HG03159 (cell line): ENCODE data around the gene SPAG16.
"Not testable (repeated sequence)": the region's sequence is repeated elsewhere in the genome, so short reads cannot be mapped to it uniquely, and the experiment has no call there.

ENCODE experiments used
- ATAC-seq: cut with Tn5 transposase; IDR thresholded peaks from one replicate; pipeline ENCODE4 v1.9.1; 2021; ENCODE audit warnings: mild to moderate bottlenecking, moderate library complexity; ENCODE audit not compliant: unreplicated experiment

The SPAG16 gene

DNA sequence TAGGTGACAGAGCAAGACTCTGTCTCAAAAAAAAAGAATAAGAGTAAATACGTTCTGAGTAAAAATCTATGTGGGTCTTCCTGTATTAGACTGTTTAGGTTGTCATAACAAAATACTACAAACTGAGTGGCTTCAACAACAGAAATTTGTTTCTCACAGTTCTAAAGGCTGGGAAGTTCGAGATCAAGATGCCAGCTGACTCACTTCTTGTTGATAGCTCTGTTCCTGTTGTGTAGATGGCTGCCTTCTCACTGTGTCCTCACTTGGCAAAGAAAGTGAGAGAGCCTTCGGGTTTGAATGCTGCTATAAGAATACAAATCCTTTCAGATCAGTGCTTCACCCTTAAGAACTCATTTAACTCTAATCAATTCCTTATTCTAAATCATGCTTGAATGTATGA, 696.6 kb downstream of the SPAG16 start:
- ATAC-seq: no peak

DNA sequence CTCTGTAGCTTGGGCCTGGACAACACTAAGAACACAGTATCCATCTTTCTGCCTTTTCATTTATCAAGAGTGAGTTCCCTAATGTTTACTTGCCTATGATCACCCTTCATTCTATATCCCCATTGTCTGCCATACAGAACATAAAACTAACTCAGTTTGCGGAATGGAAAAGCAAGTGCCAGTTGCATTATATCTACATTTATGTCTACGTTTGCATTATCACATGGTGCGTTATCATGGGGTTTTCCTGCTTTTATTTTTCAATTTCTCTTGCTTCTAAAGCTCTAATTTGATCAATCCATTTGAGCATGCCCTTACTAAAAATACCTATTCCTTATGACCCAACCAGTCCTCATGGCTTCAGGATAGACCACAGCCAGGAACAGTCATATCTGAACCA, 704.9 kb downstream of the SPAG16 start:
- ATAC-seq: no peak

DNA sequence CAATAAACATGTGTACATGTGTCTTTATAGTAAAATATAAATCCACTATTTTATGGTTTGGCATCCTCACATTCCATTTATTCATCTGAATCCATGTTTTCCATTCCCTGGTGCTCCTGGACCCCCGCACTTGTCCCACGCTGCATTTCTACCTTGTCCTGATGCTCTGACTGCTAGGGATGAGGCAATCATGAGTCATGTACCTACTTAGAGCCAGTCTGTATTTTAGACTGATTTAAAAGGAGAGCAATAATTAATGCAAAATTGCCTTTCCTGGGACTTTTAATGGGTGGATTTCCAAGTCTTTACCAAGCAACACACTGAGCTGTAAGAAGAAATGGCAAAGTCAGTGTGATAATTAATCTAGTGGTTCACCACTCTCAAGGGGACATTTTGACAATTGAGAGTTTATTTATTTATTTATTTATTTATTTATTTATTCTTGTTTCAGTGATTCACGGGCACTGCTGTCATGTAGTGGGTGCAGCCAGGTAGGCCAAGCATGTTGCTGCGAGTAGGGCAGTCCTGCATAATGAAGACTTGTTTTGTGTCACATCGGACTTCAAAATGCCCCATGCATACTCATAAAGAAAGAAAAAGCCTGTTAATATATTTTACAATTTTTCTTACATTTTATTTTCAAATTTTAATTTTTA, 707.3 kb downstream of the SPAG16 start:
- no peak for ATAC-seq

DNA sequence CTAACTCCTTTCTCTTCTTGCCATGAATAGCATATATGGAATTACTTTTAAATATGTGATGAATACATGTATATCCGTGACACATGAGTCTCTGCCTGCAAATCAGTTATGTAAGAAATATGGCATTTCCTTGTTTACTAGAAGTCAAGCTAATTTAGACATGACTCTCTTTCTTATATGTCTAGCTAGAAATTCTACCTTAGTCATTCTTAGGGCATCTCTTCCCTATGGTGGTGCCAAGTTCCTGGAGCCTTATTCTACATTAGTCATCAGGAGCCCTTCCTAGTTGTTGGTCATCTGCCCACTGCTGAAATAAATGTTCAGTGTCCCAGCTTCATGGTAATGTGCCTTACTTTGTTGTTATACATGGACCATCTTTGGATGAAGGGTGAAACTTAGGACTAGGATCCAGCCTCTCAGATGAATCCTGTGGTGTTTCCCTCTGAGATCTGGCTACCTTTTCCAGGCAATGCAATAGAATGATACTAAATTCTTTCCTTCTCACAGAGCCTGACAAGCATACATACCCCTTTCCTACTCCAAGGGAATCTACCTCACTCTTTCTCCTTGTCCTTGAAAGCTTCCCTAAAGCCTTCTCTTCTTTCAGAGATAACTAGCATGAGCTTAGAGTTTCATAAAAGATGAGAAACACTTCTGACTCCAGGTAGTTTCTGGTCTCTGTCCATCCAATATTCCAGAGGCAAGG, 711.3 kb downstream of the SPAG16 start:
- ATAC-seq: no peak

DNA sequence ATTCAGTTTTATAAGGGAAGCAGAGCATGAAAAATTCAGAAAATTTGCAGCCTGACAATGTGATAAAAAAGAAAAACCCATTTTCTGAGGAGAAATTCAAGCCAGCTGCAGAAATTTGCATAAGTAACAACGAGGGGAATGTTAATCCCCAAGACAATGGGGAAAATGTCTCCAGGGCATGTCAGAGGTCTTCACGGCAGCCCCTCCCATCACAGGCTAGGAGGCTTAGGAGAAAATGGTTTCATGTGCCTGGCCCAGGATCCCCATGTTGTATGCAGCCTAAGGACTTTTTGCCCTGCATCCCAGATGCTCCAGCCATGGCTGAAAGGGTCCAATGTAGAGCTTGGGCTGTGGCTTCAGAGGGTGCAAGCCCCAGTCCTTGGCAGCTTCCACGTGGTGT, 714.7 kb downstream of the SPAG16 start:
- ATAC-seq: not testable (repeated sequence)

DNA sequence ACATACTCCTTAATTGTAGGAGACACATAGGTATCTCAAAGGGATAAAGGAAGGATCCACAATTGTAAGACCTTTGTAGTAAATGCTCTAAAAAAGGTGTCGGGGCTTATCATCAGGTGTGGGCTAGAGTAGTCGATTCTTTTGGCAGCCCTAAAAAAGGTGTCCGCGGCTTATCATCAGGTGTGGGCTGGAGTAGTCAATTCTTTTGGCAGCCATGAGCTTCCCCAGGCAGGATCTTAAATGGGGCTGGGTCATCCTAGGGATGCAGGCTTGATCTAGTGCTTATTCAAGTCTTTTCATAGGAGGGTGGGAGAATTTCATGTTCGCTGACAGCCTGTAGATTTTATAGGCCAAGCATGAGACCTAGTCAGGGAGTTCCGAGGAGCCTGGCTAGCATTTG, 720.2 kb downstream of the SPAG16 start:
- no peak for ATAC-seq

DNA sequence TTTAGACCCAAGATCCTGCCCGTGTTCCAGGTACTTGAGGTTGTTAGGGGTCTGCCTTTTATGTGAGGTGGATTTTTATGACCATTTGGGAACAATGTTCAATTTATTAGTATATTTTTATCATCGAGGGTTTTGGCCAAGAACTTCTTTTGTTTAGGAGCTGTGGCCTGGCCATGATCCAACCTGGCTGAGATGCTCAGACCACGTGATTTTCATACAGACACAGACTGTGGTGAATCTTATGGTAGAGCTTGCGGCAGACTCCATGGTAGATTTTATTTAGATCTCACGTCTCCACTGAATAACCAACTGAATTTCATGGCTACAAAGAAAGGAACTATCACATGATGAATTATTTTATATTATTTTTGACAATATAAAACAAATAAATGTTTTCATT, 721.1 kb downstream of the SPAG16 start:
- ATAC-seq: no peak

DNA sequence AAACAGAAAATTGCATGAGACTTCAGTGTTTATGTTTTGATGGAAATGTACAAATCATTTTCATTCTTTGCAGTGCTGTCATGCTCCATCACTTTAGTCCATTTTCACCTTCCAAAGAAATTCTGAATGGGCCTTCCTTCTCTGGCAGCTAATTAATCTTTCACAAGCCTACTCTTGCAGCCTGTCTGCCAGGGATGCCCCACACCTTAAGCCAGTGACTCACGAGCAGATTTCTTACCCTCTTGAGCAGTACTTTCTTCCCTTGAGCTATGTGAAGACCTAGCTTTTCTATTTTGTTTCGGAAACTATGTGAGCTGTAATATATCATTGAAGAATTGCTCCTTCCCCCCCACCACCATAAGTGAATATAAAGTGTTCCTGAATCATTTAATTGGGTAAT, 722.3 kb downstream of the SPAG16 start:
- ATAC-seq: no peak

DNA sequence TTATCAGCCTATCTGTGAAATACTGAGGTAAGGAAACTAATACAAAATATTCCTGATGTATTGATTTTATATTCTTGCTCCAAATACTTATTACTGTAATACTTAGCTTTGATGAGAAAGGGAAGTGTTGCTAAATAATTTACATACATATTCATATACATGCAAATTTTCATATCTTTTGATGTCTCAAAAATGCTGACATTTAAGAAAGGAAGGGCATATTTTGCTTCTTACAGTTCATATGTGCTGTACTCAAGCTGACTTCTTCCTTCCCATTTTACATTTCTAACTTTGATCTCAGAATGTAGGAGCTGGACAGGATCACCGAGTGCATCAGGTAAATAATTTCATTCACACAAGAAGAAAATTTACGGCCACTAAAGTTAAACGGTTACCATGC, 727.4 kb downstream of the SPAG16 start:
- no peak for ATAC-seq

DNA sequence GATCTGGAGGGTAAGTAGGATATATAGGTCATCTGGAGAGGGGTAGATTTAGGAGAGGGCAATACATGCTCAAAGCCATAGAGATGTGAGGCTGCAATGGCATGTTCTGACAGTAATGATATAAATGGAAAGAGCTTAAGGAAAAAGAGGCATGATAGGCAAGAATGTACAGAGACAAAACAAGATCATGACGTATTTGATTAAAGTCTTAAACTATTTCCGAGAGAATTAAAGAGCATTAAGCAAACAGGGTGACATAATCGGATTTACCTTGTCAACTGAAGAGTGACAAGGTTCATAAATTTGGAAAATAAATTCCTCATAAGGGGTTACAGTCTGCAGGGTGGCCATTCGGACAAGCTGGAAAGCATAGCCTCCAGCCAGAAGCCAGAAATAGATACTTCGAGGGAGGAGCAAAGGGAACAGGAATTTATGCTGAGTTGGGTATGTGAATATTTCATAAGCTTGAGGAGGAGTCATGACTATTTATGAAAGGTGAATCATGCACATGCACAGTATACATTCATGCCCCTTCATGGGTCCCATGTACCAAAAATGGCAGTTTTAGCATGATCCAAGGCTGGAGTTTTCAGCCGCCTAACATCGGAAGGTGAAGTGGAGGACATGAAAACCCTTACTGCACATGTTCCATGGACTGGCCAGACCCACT, 730.4 kb downstream of the SPAG16 start:
- no peak for ATAC-seq

DNA sequence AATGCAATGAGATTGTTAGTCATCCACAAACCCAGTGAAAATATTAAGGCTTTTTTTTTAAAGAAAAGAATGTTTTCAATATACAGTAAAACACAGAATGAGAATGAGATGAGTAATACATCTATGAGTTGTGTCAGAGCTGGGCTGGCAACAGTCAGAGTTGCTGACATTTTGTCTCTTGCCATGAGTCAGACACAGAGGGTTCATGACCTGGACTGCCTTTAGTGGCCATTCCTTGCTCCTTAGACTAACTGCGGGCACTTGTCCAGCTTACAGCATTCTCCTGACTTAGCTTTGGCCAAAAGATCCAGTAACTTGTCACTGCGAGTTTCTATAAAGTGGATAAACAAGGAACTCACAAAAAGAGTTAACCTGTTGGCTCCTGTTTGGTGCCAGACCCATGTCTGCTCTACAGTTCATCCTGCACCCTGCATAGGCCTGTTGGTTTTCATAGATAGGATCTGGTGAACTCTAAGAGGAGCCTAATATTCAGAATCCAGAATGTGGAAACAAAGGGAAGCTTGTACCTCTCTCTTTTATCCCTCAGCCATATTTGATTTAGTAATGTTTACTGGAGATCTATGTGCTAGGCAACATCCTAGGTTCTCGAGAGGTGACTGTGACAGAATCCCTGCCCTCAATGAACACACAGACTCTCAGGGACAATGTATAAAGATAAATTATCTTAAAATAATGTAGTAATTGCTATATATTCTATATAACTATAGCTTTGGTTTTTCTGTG, 735.1 kb downstream of the SPAG16 start:
- no peak for ATAC-seq

DNA sequence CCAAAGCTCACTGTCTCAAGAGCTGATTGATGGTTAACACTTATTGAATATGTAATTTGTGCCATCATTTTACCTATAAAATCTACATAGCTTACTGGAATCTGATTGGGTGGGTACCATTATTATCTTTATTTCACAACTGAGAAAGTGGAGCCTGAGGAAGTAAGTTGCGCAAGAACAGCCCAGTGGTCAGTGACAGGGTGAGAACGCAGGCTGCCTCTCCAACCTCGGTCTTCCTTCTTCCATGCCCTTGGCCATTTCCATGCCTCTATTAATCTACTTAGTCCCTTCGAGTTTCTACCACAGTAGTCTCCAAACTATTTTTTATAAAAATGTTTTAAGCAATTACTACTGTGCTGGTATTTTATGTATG, 735.7 kb downstream of the SPAG16 start:
- no peak for ATAC-seq

DNA sequence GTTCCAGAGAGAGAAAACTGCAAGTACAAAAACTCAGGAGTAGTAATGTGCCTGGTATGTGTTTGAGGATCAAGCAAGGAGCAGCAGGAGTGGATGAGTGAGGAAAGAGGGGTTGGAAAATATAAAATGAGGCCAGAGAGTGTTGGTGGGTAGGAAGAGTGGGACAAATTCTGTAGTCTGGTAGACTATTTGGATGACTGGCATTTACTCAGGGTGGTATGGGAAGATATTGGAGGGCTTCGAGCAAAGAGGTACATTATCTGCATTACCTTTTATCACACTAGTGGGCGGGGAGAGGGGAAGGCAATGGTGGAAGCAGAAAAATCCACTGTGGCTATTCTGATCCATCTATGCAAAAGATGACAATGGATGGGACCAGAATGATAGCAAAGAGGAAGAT, 744.9 kb downstream of the SPAG16 start:
- ATAC-seq: no peak

DNA sequence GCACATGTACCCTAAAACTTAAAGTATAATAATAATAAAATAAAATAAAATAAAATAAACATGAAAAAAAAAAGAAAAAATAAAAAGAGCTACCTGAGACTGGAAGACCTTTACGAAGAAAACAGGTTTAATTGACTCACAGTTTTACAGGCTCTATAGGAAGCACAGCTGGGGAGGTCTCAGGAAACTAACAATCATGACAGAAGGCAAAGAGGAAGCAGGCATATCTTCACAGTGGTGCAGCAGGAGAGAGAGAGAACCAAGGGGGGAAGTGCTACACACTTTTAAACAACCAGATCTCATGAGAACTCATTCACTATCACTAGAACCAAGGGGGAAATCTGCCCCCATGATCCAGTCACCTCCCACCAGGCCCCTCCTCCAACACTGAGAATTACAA, 747.3 kb downstream of the SPAG16 start:
- ATAC-seq: no peak

DNA sequence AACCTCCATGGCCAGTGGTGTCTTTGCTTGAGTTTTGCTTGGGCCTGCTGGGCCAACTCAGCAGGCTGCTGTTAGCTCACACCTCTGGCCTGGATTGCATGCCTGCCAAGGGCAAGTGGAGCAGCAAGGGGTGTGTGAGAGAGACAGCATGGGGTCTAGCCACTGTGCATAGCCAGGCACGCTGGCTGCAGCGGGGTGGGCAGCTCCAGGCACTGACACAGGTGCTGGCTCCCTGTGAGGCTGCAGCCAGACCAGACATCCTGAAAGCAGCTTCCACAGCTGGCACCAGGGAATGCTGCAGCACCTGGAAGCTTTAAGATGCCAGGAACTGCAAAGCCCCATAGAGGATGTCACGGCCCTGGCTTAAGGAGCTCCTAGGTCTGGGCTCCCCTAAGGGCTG, 750.2 kb downstream of the SPAG16 start:
- ATAC-seq: no peak

DNA sequence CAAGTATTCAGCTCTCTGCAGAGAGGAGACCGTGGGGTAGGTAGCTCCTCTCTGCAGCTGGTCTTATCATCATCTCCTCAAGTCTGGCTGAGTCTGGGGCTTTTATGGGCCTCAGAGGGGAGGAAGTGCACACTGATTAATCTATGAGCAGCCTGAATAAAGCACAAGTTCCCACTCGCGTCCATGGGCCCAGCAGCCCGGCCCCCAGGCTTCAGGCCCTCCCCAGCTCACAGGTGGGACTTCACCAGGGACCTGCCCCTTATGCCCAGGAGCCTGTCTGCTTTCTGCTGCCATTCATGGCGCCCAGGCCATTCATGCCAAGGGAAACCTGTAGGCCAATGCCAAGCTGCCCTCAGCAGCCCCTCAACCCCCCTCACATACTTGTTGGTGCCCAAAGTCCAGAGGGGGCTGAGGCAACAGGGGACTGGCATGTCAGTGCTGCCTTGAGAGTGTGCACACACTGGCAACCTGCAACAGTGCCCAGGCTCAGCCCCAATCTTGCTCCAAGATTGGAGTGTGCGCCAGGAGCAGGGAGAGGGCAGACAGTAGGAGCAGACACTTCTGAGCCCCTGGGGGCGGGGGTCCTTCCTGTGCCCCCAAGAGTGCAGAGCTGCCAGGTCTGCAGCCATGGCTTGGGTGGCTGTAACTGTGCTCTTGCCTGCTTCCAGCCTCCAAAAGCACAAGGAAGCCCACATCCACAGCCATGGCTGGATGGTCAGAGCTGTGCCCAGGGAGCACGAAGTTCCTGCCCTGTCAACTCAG, 751.0 kb downstream of the SPAG16 start:
- no peak for ATAC-seq

DNA sequence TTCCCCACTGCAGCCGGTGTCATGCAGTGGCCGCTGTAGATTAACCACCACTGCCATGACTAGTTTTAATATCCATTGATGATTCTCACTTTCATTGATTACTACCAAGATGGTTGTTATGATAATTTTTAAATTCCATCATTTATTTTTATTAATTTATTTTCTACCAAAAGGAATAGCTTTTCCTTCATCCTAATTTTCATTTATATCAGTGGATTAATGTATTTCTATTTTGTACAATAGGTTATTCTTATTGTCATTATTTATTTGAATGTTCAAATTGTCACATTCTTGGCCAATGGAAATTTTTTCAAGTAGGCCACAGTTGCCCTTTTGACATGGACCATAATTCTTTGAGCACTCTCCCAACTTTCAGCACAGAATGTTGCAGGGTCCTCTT, 751.7 kb downstream of the SPAG16 start:
- ATAC-seq: no peak

DNA sequence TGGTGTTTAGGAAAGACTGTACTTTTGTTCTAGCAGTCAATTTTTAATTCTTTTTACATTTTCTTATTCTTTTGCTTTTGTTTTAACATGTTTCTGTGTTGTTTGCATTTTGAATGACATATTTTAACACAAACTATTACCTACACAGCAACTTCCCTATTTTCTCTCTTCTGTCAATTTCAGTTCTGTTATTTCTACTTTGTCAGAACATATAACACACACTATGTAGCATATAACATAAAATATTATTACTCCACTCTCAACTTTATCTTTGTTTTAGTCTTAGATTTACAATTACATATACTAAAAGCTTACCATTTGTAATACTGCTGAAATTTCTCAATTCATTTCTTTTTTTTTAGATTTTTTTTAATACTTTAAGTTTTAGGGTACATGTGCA, 753.9 kb downstream of the SPAG16 start:
- ATAC-seq: no peak

DNA sequence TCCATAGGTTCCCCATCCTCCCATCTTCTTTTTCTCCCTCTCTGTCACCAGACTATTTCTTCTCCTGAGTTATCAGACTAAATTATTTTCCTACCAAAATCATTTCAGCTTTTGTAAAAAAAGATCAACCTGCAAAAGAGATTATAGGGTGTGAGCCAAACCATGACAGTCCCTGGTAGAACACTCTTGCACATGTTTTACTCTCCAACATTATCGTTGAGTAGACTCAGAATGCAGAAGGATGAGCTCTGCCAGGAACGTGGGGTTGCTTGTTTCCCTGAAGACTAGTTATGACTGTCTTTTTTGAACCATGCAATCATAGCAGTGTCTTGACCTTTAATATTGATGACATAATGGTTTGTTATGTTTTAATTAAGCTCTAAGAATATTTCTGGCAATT, 766.5 kb downstream of the SPAG16 start:
- no peak for ATAC-seq

DNA sequence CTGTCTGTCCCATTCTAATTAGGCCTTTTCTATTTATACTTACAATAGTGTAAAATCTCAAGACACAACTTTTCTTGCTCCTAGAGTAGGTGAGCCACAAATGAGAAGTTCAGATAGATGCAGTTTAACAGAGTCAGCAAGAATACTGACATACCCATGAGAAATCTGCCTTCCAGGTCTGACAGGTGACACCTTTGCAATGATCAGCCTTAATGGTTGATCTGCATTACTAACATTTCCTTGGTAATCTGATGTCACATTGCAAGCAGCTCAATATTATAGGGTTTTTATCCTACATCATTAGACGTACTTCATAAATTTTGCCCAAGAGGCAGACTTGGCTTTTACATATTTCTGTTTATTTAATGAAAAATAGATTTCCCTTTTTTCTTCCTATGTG, 767.3 kb downstream of the SPAG16 start:
- ATAC-seq: no peak

DNA sequence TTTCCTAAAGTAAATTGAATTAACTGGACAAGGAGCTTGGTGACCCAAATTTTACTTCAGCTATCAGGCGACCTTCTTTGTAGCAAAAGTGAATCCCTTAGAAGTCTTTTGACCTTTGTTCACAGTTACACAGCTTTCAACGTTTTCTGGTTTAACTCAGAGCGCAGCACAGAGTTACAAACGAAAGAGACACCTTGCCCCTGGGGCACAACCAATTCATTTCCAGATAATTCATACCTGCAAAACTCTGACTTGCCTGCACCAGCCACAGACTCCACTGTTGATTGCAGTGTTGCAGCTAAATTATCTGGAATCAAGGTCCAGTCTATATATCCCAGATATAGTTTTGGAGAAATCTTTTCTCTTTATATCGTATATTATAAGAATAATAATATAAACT, 768.0 kb downstream of the SPAG16 start:
- ATAC-seq: no peak
